Thyroid gland (tissue), 4 donors: Measurements from ENCODE around the gene HNRNPM. TPM values are rescaled to one million over a fixed set of nuclear protein-coding genes. Genes with fewer than 3 reads are reported as not detected.

Source experiments
- DNase-seq, 2 donors: peaks; one replicate each; pipeline ENCODE4 v3.0.0-alpha.2; 2019
- H3K27ac ChIP-seq, 3 donors: fragments of 200-600 bp; sonication (generic); 1 replicate in 2 of 3; 2 replicates in 1 of 3; pipeline ENCODE4 v1.5.1; 2016 to 2019; ENCODE audit warnings: mild to moderate bottlenecking in 1 of 3, moderate library complexity in 1 of 3
- H3K27me3 ChIP-seq: fragments of 200-600 bp; sonication (generic); one replicate; pipeline ENCODE4 v1.5.1; 2019
- H3K36me3 ChIP-seq, 2 donors: fragments of 200-600 bp; sonication (generic); one replicate each; pipeline ENCODE4 v1.5.1; 2016 to 2019
- H3K4me1 ChIP-seq, 2 donors: fragments of 200-600 bp; sonication (generic); one replicate each; pipeline ENCODE4 v1.5.1; 2017 to 2019
- H3K4me3 ChIP-seq, 3 donors: fragments of 200-600 bp; sonication (generic); replicated peaks in 1 of 3; 1 replicate in 2 of 3; 2 replicates in 1 of 3; pipeline ENCODE4 v1.5.1; 2016; ENCODE audit warnings: mild to moderate bottlenecking in 1 of 3
- H3K9me3 ChIP-seq: fragments of 200-600 bp; sonication (generic); one replicate; pipeline ENCODE4 v1.5.1; 2017
- POLR2A ChIP-seq, 2 donors: fragments of 450-650 bp; IDR thresholded peaks; one replicate each; pipeline ENCODE4 v1.6.1; 2017; ENCODE audit warnings: antibody characterized with exemption in 2 of 2, mild to moderate bottlenecking in 2 of 2, moderate library complexity in 1 of 2
- WGBS, 2 donors: methylation state at CpG; one replicate each; pipeline ENCODE4 v1.1.5; 2017; 5-methylcytosine and 5-hydroxymethylcytosine counted together
- intact Hi-C: fragments of 100-400 bp; cut with DNase I; formaldehyde crosslinking; loops from one replicate; pipeline ENCODE4 v1.15.1; 2023
- total RNA-seq, 4 donors: library from RNA; depleted of rRNA; stranded (reverse); fragments of >200 nt; gene quantifications; one replicate each; pipeline ENCODE4 v1.2.3, GENCODE V29; 2016
- TF ChIP-seq, protein P1 (sequence below), 6 experiments: fragments of 200-600 bp in 3 of 6; fragments of 450-650 bp in 3 of 6; sonication (generic) in 3 of 6; IDR thresholded peaks; one replicate each; pipeline ENCODE4 v1.5.1; 2016 to 2019; ENCODE audit warnings: antibody characterized with exemption in 6 of 6, mild to moderate bottlenecking in 2 of 6, inconsistent platforms in 1 of 6, moderate library complexity in 1 of 6

Gene HNRNPM
- total RNA-seq, 4 donors from 2014 or later, result 79.3 to 138 (median 97.2) TPM

GRCh38 chr19:8397271-8397670 lies 47.5 kb upstream of the HNRNPM start:
- no peaks in the 10 kb centered on the region for H3K9me3 ChIP-seq
- peak in 1 of 2 donors; percentile 40 for DNase-seq
- peaks cover 72 to 78% of the 10 kb centered on the region in 2 donors for H3K4me1 ChIP-seq

GRCh38 chr19:8397746-8398310 lies 46.9 kb upstream of the HNRNPM start:
- DNase-seq, result no peak
- no peaks in the 10 kb centered on the region for H3K27me3 ChIP-seq
- WGBS, 2 donors, result 49 to 62% methylated on average over 4 to 9 of the region's 10 CpGs
- peak overlapping the region; percentile 97 to 100 (median 100) for H3K27ac ChIP-seq
- no peak overlapping the region for H3K4me3 ChIP-seq
- peaks cover 66 to 73% of the 10 kb centered on the region in 2 donors for H3K4me1 ChIP-seq
- no peaks in the 10 kb centered on the region for H3K9me3 ChIP-seq
- intact Hi-C loops, result loop anchor here (5.0 kb wide), 1 partner anchor 41 kb away; no protein-coding TSS in a partner anchor
- peaks cover 11 to 23% of the 10 kb centered on the region in 2 donors for H3K36me3 ChIP-seq
- TF ChIP-seq, protein P1, sequence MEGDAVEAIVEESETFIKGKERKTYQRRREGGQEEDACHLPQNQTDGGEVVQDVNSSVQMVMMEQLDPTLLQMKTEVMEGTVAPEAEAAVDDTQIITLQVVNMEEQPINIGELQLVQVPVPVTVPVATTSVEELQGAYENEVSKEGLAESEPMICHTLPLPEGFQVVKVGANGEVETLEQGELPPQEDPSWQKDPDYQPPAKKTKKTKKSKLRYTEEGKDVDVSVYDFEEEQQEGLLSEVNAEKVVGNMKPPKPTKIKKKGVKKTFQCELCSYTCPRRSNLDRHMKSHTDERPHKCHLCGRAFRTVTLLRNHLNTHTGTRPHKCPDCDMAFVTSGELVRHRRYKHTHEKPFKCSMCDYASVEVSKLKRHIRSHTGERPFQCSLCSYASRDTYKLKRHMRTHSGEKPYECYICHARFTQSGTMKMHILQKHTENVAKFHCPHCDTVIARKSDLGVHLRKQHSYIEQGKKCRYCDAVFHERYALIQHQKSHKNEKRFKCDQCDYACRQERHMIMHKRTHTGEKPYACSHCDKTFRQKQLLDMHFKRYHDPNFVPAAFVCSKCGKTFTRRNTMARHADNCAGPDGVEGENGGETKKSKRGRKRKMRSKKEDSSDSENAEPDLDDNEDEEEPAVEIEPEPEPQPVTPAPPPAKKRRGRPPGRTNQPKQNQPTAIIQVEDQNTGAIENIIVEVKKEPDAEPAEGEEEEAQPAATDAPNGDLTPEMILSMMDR (IDR thresholded peaks at IDR 0.05), result no peak
- no peak for TF ChIP-seq POLR2A (IDR thresholded peaks at IDR 0.05)

More at GRCh38 chr19:8397271-8397670, 47.5 kb upstream of the HNRNPM start:
- H3K4me3 ChIP-seq, result no peak overlapping the region
- H3K36me3 ChIP-seq, result peaks cover 7 to 17% of the 10 kb centered on the region in 2 donors
- H3K27me3 ChIP-seq, result no peaks in the 10 kb centered on the region
- intact Hi-C loops, result loop anchor here (5.0 kb wide), 1 partner anchor 40 kb away; no protein-coding TSS in a partner anchor
- TF ChIP-seq, protein P1 (IDR thresholded peaks at IDR 0.05), result no peak
- TF ChIP-seq POLR2A (IDR thresholded peaks at IDR 0.05), result no peak
- H3K27ac ChIP-seq, result peak overlapping the region; percentile 97 to 100 (median 100)
- 15 to 28% methylated on average over 7 of the region's 7 CpGs for WGBS, 2 donors

- no peaks in the 10 kb centered on the region for H3K27me3 ChIP-seq
- intact Hi-C loops, result loop anchor here (5.0 kb wide), 1 partner anchor 41 kb away; no protein-coding TSS in a partner anchor
- WGBS, 2 donors, result 20 to 29% methylated on average over 5 to 7 of the region's 9 CpGs
- peak in 1 of 2 donors; percentile 31 for TF ChIP-seq POLR2A (IDR thresholded peaks at IDR 0.05)
- TF ChIP-seq, protein P1 (IDR thresholded peaks at IDR 0.05), result no peak
- no peaks in the 10 kb centered on the region for H3K9me3 ChIP-seq
- H3K4me3 ChIP-seq, result no peak overlapping the region
- DNase-seq, result peak; percentile 98 to 99
- H3K4me1 ChIP-seq, result peaks cover 61 to 68% of the 10 kb centered on the region in 2 donors
- H3K27ac ChIP-seq, result peak overlapping the region; percentile 97 to 100 (median 100)
- peaks cover 16 to 28% of the 10 kb centered on the region in 2 donors for H3K36me3 ChIP-seq
Measured at GRCh38 chr19:8398311-8398771, 46.4 kb upstream of the HNRNPM start.

- DNase-seq, result peak; percentile 56 to 59
- TF ChIP-seq, protein P1 (IDR thresholded peaks at IDR 0.05), result no peak
- TF ChIP-seq POLR2A (IDR thresholded peaks at IDR 0.05), result no peak
- peaks cover 47 to 57% of the 10 kb centered on the region in 2 donors for H3K4me1 ChIP-seq
- H3K4me3 ChIP-seq, result no peak overlapping the region
- WGBS, 2 donors, result 85 to 92% methylated on average over 20 to 23 of the region's 34 CpGs
- H3K9me3 ChIP-seq, result no peaks in the 10 kb centered on the region
- no peaks in the 10 kb centered on the region for H3K27me3 ChIP-seq
- peaks cover 22 to 40% of the 10 kb centered on the region in 2 donors for H3K36me3 ChIP-seq
- intact Hi-C loops, result loop anchor here (5.0 kb wide), 1 partner anchor 42 kb away; no protein-coding TSS in a partner anchor
- H3K27ac ChIP-seq, result peak overlapping the region; percentile 88 to 100 (median 100)
Measured at GRCh38 chr19:8399681-8400188, 45.0 kb upstream of the HNRNPM start.

GRCh38 chr19:8401981-8402411 lies 42.8 kb upstream of the HNRNPM start:
- H3K9me3 ChIP-seq, result no peaks in the 10 kb centered on the region
- H3K4me1 ChIP-seq, result peaks cover 31 to 53% of the 10 kb centered on the region in 2 donors
- no peak overlapping the region for H3K4me3 ChIP-seq
- 94% methylated on average over 3 to 21 of the region's 21 CpGs for WGBS, 2 donors
- intact Hi-C loops, result no loop called here
- H3K27me3 ChIP-seq, result no peaks in the 10 kb centered on the region
- no peak for DNase-seq
- peaks cover 28 to 44% of the 10 kb centered on the region in 2 donors for H3K36me3 ChIP-seq
- TF ChIP-seq, protein P1 (IDR thresholded peaks at IDR 0.05), result no peak
- no peak for TF ChIP-seq POLR2A (IDR thresholded peaks at IDR 0.05)
- H3K27ac ChIP-seq, result peak overlapping the region in 2 of 3 donors; percentile 9 to 24
